Anterior cingulate cortex (tissue), 58 donors: Measurements from ENCODE around the gene B3GLCT.
"Not testable (repeated sequence)": the region's sequence is repeated elsewhere in the genome, so short reads cannot be mapped to it uniquely, and the experiment has no call there.

ENCODE experiments used
- DNase-seq, 58 donors: peaks; one replicate each; lab custom pipeline; 2025; lab: John Stamatoyannopoulos, UW

B3GLCT gene

GRCh38 chr13:31334547-31334946, 134.8 kb downstream of the B3GLCT start:
- DNase-seq = no peak

GRCh38 chr13:31334994-31335557, 135.3 kb downstream of the B3GLCT start:
- no peak for DNase-seq

- DNase-seq = not testable (repeated sequence)
Observed at GRCh38 chr13:31339616-31340015, 139.8 kb downstream of the B3GLCT start.

- not testable (repeated sequence) for DNase-seq
Observed at GRCh38 chr13:31340848-31341247, 141.1 kb downstream of the B3GLCT start.

GRCh38 chr13:31346891-31347290, 147.1 kb downstream of the B3GLCT start:
- no peak for DNase-seq

- no peak for DNase-seq
Observed at GRCh38 chr13:31349156-31349555, 149.4 kb downstream of the B3GLCT start.

GRCh38 chr13:31350560-31350959, 150.8 kb downstream of the B3GLCT start:
- DNase-seq = no peak

DNA sequence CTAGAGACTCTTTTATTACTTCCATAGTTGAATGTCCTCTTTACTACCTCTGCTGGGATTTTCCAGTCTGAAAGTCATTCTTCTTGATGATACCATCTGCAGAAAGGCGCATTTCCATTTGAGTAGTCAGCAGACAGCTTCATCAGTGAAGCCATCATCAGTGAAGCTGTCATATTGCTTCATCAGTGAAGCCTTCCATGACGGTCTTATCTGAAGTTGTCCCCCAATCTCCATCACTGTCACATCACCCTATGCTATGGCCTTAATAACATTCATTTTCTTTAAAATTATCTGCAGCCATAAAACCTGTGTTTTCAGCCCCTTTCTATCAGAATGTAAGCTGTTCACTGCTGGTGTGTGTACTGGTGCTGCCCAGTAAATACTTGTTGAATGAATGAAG, 151.6 kb downstream of the B3GLCT start:
- no peak for DNase-seq

GRCh38 chr13:31352467-31352866, 152.7 kb downstream of the B3GLCT start:
- DNase-seq = no peak

- no peak for DNase-seq
Observed at GRCh38 chr13:31355001-31355400, 155.2 kb downstream of the B3GLCT start.

DNA sequence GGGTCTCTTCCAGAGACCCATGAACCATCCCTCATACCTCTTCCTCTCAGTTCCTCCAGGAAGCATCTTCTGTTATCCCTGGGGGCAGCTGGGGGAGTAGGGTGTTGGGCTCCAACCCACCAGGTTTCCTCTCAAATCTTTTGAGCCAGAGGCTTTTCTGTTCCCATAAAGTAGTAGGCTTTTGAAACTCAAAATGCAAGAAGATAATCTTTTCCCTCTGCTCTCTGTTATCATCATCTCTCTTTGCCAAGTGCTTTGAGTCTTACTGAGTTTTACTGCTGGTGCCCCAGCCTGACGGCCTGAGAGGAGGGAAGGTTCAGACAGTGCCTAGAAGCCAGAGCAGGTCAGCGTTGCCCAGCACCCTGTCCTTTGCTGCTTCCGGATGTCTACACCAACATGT, 157.2 kb downstream of the B3GLCT start:
- DNase-seq = no peak

DNA sequence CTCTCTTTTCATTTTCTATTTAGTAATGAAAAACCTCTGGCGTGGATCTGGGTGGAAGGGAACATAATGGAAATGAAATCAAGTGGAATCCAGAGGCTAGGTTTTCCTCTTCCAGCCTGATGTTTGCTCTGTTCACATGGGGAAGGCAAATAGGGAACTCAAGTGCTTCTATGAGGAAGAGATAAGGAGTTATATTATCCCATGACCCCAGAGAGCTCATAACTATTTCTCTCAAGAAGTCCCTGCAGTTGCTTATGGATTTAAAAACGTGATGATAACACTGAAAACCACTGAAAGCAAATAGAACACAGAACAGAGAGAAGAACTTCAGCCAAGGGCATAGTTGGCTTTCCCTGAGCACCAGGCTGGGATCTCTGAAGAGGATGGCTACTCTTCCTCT, 157.8 kb downstream of the B3GLCT start:
- DNase-seq = no peak

GRCh38 chr13:31361673-31362072, 161.9 kb downstream of the B3GLCT start:
- no peak for DNase-seq

- DNase-seq = no peak
Observed at GRCh38 chr13:31365630-31366029, 165.9 kb downstream of the B3GLCT start.

GRCh38 chr13:31367410-31367809, 167.6 kb downstream of the B3GLCT start:
- no peak for DNase-seq

GRCh38 chr13:31369213-31369612, 169.4 kb downstream of the B3GLCT start:
- DNase-seq = no peak

GRCh38 chr13:31372454-31372853, 172.7 kb downstream of the B3GLCT start:
- DNase-seq = no peak

GRCh38 chr13:31374682-31375081, 174.9 kb downstream of the B3GLCT start:
- no peak for DNase-seq

DNA sequence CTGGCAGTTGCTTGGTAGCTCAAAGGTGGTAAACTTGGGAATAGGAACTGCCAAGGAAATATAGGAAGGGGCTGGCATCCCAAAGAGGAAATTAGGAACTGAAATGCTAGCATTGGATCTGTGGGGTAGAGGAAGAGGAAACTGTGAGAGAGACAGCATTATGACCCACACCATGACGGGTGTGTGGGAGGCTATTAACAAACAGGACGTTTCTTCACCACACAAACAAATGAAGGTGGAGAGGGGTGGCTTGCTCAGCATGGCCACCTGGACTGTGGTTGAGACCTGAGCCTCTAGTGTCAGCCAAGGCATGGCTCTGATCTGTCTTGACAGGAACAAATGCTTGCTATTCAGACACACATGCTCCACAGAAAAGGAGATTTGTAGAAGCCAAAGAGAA, 178.2 kb downstream of the B3GLCT start:
- no peak for DNase-seq

DNA sequence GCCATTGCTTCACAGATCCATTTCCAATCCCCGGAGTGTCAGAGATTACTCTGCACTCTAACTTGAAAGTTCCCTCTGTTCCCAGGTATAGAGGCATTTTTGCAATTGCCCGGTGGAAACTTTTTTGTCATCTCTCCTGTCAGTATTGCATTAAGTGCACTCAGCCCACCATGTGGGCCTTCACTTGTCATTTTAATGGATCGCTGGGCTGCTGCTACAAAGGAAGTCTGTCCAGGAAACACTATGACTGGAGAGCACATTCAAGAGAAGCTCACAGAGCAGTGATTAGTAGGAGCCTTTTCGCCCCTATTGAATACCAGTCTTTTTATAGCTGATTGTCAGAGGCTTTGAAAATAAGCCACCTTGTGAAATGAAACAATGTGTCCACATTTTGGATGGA, 180.9 kb downstream of the B3GLCT start:
- no peak for DNase-seq
